ENCODE measurements around the gene TEX52.

TEX52 gene

GRCh38 chr12:2833327-2833726 lies 23.5 kb downstream of the TEX52 start:
- DNase-seq = no peak
- no peak for TF ChIP-seq POLR2A (IDR thresholded peaks at IDR 0.05; ENCODE audit: low read length)
- no peak for TF ChIP-seq GATA1 (IDR thresholded peaks at IDR 0.05; ENCODE audit: low read depth, low read length)

GRCh38 chr12:2832550-2833127 lies 24.2 kb downstream of the TEX52 start:
- DNase-seq = no peak
- TF ChIP-seq GATA1 (IDR thresholded peaks at IDR 0.05; ENCODE audit: low read depth, low read length) = no peak
- no peak for TF ChIP-seq POLR2A (IDR thresholded peaks at IDR 0.05; ENCODE audit: low read length)

GRCh38 chr12:2829275-2829674 lies 27.6 kb downstream of the TEX52 start:
- TF ChIP-seq POLR2A (IDR thresholded peaks at IDR 0.05; ENCODE audit: low read length) = no peak
- no peak for TF ChIP-seq GATA1 (IDR thresholded peaks at IDR 0.05; ENCODE audit: low read depth, low read length)
- DNase-seq = no peak

- no peak for TF ChIP-seq GATA1 (IDR thresholded peaks at IDR 0.05; ENCODE audit: low read depth, low read length)
- TF ChIP-seq POLR2A (IDR thresholded peaks at IDR 0.05; ENCODE audit: low read length) = no peak
- DNase-seq = no peak
Measured at GRCh38 chr12:2826721-2827515, 29.9 kb downstream of the TEX52 start.

- no peak for TF ChIP-seq POLR2A (IDR thresholded peaks at IDR 0.05; ENCODE audit: low read length)
- TF ChIP-seq GATA1 (IDR thresholded peaks at IDR 0.05; ENCODE audit: low read depth, low read length) = no peak
- no peak for DNase-seq
Measured at GRCh38 chr12:2826036-2826435, 30.8 kb downstream of the TEX52 start.

- TF ChIP-seq POLR2A (IDR thresholded peaks at IDR 0.05; ENCODE audit: low read length) (no peak), GATA1 (IDR thresholded peaks at IDR 0.05; ENCODE audit: low read depth, low read length) (no peak)
- DNase-seq = no peak
Measured at GRCh38 chr12:2825132-2825531, 31.7 kb downstream of the TEX52 start.

- TF ChIP-seq GATA1 (IDR thresholded peaks at IDR 0.05; ENCODE audit: low read depth, low read length) (no peak), POLR2A (IDR thresholded peaks at IDR 0.05; ENCODE audit: low read length) (no peak)
- no peak for DNase-seq
Measured at GRCh38 chr12:2824541-2824940, 32.3 kb downstream of the TEX52 start.

- DNase-seq = no peak
- TF ChIP-seq POLR2A (IDR thresholded peaks at IDR 0.05; ENCODE audit: low read length) (no peak), GATA1 (IDR thresholded peaks at IDR 0.05; ENCODE audit: low read depth, low read length) (no peak)
Measured at GRCh38 chr12:2823483-2823882, 33.4 kb downstream of the TEX52 start.

GRCh38 chr12:2820432-2820831 lies 36.4 kb downstream of the TEX52 start:
- no peak for DNase-seq
- TF ChIP-seq POLR2A (IDR thresholded peaks at IDR 0.05; ENCODE audit: low read length) = no peak
- no peak for TF ChIP-seq GATA1 (IDR thresholded peaks at IDR 0.05; ENCODE audit: low read depth, low read length)

GRCh38 chr12:2819810-2820209 lies 37.0 kb downstream of the TEX52 start:
- no peak for DNase-seq
- TF ChIP-seq GATA1 (IDR thresholded peaks at IDR 0.05; ENCODE audit: low read depth, low read length) = no peak
- TF ChIP-seq POLR2A (IDR thresholded peaks at IDR 0.05; ENCODE audit: low read length) = no peak

GRCh38 chr12:2813214-2814185 lies 43.3 kb downstream of the TEX52 start:
- TF ChIP-seq POLR2A (IDR thresholded peaks at IDR 0.05; ENCODE audit: low read length) (no peak), GATA1 (IDR thresholded peaks at IDR 0.05; ENCODE audit: low read depth, low read length) (no peak)
- peak; percentile 79 to 82 for DNase-seq

- TF ChIP-seq GATA1 (IDR thresholded peaks at IDR 0.05; ENCODE audit: low read depth, low read length) (no peak), POLR2A (IDR thresholded peaks at IDR 0.05; ENCODE audit: low read length) (peak; percentile 97)
- peak; percentile 96 to 98 for DNase-seq
Measured at GRCh38 chr12:2812290-2813213, 44.3 kb downstream of the TEX52 start, which contains the start of gene ITFG2. TSS of gene ITFG2 (plus strand) at chr12:2812668. CDS start at chr12:2812761, 93 bp downstream.

GRCh38 chr12:2811801-2812200 lies 45.0 kb downstream of the TEX52 start:
- no peak for DNase-seq
- TF ChIP-seq POLR2A (IDR thresholded peaks at IDR 0.05; ENCODE audit: low read length) (no peak), GATA1 (IDR thresholded peaks at IDR 0.05; ENCODE audit: low read depth, low read length) (no peak)

All from erythroblast (primary cell).